GM21447 (cell line): ENCODE results near the gene RNF111.
"Not testable (repeated sequence)": the region's sequence is repeated elsewhere in the genome, so short reads cannot be mapped to it uniquely, and the experiment has no call there.

ENCODE experiments used
- ATAC-seq: cut with Tn5 transposase; IDR thresholded peaks from one replicate; pipeline ENCODE4 v1.9.1; 2021; ENCODE audit not compliant: unreplicated experiment

RNF111 gene

DNA sequence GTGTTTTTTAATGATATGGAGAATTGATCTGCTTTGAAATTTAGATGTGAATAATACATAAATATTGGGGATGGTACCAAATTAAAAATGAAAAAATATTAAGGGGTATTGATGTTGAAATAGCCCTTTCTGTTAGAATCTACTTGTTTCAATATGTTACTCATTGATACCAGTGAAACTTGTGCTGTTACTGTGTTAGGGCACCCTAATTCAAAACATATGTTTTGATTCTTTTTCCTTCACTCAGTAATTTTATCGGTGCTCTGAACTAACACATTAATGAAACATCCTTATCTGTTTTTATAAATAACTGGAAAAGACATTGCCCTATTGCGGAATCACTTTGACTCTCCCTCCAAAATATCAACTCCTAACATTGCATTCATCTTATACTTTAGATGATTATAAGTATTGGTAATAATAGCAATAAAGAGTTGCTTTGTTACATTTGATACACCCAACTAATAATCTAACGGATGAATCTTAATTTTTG lies 65.5 kb downstream of the RNF111 start:
- ATAC-seq: no peak

DNA sequence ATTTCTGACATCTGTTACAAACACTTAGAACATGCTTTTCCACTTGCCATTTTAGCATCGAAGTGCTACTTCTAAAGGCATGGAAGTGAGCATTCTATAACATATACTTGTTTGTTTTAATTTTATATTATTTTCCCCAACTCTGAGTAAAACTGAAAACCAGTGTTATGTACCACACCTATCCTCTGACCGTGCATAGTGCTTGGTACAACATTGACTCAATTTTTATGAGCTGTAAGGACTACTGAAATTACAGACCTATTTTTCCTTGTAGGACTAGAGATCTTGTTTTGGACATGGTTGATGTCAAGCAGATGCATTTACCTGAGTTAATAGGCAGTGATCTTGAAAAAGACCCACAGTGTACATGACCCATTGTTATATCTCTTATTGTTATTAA lies 66.0 kb downstream of the RNF111 start:
- no peak for ATAC-seq

DNA sequence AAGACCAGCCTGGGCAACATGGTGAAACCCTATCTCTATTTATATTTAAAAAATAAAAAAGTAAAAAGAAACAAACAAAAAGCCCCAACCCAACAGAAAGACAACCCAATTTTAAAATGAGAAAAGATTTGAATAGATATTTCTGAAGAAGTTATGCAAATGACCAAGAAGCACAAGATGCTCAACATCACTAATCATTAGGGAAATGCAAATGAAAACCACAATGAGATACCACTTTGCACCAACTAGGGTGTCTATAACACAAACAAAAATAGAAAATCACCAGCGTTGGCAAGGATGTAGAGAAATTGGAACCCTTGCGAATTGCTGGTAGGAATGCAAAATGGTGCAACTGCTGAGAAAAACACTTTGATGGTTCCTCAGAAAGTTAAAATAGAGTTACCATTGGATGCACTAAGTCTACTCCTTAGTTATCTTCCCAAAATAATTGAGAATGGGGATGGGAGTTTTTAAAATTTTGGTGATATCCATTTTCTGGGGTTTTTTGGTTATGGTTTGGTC lies 71.7 kb downstream of the RNF111 start:
- no peak for ATAC-seq

DNA sequence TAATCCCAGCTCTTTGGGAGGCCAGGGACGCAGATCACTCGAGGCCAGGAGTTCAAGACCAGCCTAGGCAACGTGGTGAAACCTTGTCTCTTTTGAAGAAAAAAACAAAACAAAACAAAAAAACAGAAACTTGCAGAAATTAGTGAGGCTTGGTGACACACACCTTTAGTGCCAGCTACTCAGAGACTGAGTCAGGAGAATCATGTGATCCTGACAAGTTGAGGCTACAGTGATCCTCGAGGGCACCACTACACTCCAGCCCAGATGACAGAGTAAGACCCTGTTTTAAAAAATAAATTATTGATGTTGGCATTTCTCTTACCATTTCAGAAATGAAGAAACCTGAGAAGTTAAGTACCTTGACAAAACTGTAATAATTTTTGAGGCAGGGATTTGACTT lies 72.9 kb downstream of the RNF111 start:
- ATAC-seq: no peak

DNA sequence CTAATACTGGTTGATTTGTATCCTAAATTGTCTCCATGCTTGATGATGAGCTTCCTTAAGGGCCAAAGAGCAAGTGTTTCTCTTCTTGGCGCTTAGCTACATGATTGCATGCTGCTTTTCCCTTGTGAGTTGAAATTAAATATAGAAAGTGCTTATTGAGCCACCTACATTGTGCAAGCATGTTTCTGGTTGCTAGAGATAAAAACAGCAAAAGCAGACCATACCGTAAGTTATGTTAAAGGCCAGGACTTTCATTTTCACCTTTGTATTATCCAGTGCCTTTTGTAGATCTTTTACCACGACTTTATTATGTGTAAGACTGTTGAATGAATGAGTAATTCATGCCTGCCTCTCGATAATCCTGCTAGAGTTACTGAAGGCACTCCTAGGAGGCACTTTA lies 75.6 kb downstream of the RNF111 start:
- ATAC-seq: no peak

DNA sequence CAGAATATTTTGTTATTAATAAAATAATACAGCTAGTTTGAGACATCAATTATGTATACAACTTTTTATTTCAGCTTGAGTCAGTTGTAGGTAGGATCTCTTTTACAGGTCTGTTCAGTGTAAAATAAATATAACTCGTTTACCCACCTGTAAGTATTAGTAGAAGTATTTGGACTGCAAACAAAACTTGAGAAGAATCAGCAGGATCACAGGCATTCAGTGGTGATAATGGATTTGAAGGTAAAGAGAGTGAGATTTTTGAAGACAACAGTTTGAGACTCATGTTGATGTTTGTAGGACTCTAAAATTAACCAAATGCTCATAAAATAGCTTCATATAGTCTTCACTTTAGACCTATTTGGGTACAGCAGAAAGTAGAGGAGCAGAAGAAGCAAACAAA lies 82.0 kb downstream of the RNF111 start:
- no peak for ATAC-seq

DNA sequence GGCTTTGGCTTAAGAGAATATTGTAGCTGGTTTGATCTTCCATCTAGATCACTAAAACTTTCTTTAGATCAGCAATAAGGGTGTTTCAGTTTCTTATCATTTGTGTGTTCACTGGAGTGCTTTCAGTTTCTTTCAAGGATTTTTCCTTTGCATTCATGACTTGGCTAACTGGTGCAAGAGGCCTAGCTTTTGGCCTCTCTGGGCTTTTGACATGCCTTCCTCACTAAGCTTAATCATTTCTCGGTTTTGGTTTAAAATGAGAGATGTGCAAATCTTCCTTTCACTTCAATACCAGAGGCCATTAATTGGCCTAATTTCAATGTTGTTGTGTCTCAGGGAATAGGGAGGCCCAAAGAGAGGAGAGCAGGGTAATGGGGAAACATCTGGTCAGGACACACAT lies 87.1 kb downstream of the RNF111 start:
- ATAC-seq: no peak

DNA sequence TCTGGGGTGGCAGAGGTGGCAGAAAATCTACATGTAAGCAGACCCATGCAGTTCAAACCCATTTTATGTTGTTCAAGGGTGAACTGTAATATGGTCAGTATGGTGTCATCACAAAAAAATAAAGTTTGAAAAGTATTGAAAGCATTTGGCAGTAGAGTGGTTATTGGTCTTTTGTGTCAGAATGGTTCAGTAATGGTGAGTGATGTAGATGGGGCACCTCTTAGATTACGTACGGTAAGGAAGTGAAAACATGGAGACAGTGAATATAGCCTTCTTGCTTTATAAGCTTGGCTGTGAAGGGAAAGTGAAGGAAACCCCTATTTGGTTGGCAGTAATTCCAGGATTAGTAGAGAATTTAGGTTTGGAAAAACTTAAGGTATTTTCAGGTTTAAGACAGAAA lies 100.3 kb downstream of the RNF111 start:
- no peak for ATAC-seq

DNA sequence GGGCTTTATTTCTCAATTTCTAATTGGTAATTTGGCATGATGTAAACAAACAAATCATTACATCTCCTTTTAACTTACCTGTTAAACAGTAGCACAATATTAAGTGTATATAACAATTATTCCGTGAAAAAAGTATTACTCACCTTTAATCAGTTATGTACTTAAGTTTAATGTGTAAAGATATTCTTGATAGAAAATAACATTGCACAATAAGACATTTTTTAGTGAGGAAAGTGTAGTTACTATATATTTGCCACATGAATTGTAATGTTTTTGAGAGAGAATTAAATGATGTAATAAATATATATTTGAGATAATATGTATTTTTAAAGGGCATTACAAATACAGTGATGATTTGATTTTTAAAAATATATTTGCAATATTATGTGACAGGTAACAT lies 106.6 kb downstream of the RNF111 start:
- ATAC-seq: no peak

DNA sequence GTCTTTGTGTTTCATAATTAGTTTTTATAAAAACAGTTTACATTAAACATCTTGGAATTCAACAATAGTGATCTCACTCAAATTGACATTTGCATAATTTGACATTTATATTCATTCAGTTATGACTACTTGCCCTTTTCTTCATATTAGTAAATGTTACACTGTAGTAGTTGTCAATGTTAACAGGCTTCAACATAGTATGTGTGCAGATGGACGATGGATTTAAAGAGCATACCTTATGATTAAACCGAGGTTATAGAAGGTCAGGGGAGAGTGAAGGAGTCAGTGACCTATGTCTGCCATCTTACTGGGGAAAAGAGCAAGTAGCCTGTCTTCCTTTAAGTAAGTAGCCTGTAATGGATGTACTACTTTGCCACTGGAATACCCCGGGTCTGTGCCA lies 109.0 kb downstream of the RNF111 start:
- ATAC-seq: no peak

DNA sequence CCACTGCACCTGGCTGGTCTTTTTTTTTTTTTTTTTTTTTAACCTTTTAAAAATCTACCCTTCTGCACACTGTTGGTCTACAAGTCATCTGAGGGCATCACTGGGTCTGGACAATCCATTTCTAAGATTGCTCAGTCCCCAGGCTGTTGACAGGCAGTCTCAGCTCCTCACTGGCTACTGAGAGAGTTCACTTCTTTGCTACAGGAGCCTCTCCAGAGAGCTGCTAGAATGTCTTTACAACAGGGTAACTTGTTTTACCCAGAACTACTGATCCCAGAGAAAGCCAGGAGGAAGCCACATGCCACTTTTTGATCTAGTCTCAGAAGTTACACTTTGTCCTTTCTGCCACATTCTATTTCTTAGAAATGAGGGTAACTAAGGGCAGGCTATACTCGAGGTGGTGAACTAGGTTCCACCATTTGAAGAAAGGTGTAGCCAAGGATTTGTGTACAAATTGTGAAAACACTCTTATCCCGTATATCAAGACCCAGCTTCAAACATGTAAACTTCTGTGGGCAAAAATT lies 111.8 kb downstream of the RNF111 start:
- ATAC-seq: no peak

DNA sequence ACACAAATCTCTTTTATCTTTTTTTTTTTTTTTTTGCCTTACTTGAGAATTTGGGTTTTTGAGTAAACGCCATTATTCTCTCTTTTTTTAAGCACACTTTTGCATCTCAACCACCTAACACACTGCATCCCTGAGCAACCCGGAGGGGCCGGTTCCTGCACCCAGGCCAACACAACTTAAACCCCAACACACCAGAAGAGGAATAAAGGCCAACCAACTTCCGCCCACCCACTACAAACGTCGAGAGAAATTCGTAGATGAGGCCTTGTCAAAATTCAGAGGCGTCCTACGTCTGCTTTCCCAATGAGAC lies 117.1 kb downstream of the RNF111 start:
- ATAC-seq: no peak

DNA sequence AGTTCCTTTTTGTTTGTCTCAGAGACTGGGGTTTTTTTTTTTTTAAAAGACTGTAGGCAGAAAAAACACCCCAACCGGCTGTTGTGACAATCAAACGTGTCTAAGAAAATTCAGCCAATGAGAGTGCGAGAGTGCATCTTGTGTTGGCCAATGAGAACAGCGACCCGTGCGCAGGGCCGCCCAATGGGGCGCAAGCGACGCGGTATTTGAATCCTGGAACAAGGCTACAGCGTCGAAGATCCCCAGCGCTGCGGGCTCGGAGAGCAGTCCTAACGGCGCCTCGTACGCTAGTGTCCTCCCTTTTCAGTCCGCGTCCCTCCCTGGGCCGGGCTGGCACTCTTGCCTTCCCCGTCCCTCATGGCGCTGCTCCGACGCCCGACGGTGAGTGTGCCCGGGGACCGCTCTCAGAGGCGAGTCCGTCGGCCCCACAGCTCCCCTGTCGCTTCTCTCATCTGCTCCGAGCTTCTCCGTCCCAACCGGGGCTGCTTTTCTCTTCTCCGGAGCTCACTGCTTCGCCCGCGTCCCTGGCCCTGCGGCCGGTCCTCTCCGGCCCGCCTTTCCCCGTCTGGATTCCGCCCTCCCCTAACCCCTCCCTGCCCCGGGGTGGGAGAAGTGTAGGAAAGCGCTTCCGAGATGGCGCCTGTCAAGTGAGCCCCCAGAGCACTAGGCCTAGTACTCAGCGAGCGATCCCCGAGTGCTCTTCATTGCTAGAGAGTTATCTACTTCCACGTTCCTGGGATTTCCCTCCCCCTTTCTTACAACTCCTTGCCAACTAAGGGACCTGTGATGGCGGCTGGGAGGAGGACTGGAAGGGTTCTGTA lies 117.7 kb downstream of the RNF111 start, which contains the start of gene CCNB2:
Gene CCNB2, plus strand, starts transcription at position 235 of the 821 bp plus-strand sequence. Its CDS starts 123 bp downstream, at position 358.
- ATAC-seq: peak; percentile 96

DNA sequence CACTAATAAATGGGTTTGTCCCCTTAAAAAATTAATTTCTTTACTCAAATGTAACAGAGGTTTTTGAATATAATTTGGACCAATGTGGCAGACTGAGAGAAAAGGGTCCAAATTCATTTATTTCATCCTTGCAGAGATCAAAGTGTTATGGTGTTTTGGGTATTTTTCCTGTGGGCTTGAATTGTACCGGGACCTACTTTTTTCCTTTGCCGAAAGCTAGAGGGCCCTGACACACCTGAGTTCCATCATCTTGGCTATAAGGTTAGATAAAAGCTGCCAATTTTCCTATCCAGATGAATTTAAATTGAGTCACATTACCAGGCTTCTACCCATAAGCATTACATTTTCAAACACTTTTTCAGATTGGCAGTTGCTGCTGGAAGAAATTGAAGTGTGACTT lies 118.4 kb downstream of the RNF111 start:
- no peak for ATAC-seq

DNA sequence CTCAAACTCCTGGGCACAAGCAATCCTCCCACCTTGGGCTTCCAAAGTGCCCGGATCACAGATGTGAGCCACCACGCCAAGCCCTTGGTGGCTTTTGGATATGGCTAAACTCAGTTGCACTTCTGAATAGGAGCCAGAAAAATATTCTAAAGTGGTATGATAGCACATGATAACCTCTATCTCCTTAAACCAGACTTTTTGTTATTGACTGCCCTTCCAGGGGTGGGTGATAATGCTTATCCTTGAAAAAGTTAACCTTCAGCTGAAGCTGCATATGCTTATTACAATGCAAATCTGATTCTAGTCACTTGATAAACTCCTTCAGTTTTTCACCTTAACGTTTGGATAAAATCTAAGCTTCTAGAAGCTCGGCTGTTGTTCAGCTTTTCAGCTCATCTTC lies 123.8 kb downstream of the RNF111 start:
- no peak for ATAC-seq

DNA sequence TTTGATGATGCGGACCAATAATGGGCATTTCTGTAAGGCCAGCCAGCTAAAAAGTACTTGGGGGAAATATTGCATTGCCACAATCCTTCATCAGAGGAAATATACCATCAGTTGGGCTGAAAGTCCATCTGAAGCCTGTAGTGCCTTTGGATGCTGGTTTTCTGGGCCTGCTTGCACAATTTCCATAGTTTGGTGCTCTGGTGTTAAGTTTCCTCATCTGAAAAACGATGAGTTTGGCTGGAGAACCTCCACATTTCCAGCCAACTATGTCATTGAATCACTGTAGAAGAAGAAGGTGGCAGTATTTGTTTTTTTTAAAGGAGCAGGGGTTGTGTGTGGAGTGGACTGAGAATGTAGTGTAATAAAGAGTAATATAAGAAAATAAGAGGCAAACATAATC lies 127.6 kb downstream of the RNF111 start:
- ATAC-seq: no peak

DNA sequence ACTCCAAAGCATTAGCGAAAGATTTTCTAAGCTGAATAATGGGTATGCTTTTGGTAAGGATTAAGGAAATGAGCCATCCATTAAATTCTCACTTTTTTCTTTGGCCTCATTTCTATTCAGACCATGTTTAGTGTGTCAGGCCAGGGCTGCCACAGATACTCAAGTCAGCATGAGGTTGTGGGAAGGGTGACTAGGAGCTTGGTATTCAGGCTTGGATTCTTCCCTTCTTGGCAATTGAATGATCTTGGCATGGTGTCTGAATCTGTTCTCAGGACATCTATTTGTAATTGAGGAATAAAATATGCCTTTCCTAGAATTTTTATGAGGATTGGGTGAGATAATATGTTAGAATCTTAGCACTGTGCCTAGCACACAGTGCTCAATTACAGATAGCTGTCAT lies 128.7 kb downstream of the RNF111 start:
- no peak for ATAC-seq

DNA sequence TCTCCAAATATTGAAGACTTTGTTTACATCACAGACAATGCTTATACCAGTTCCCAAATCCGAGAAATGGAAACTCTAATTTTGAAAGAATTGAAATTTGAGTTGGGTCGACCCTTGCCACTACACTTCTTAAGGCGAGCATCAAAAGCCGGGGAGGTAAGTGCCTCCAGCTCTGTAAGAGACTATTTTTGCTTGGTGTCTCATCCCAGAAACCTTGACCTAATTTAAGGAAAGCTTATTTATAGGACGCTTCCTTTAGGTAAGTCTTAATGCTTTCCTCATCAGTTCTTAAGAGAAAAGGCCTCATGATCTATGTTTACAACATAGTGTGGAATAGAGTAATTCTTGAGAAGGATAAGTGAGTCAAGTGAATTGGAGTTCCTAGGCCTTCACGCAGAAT lies 129.3 kb downstream of the RNF111 start:
- no peak for ATAC-seq

DNA sequence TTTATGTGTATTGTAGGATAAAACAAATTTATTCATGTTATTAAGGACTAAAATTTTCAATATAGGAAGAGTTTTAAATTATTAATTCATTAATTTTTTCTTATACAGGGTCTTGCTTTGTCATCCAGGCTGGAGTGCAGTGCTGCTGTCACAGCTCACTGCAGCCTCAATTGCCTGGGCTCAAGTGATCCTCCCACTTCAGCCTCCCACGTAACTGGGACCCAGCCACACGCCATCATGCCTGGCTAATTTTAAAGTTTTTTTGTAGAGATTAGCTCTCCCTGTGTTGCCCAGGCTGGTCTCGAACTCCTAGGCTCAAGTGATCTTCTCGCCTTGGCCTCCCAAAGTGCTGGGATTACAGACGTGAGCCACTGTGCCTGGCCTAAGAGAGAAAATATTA lies 132.2 kb downstream of the RNF111 start:
- ATAC-seq: no peak

DNA sequence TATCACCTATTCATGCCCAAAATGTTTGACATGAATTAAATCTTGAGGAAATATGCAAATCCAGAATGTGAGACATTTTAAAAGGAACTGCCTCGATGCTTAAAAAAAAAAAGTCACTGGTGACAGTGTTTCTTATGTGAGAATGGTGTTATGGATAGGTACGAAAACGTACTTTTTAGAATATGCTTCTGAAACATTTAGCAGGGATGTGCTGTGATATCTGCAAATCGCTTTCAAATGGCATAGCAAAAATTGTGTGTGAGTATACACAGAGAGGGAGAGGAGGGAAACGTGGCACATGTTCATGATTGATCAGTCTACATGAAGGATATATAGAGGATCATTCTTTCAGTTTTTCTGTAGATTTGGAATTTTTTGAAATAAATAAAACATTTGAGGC lies 133.5 kb downstream of the RNF111 start:
- ATAC-seq: no peak

DNA sequence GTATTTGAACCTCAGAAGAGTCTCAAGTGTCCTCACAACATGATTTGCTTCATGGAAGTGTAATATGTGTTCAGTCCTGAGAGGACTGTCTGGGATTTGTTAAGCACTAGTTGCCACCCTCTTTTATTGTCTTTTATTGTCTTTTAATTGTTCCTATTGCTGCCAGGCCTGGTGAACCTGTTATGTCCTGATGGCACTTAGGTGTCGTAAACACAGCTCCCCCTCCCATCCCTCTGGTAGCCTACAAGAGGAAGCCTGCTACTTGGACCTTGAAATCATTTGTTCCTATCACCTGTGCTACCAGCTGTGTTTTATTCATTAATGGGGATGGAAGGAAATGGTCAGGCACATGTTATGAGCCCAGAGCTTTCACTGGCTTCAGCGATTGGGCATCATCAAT lies 136.8 kb downstream of the RNF111 start:
- no peak for ATAC-seq

DNA sequence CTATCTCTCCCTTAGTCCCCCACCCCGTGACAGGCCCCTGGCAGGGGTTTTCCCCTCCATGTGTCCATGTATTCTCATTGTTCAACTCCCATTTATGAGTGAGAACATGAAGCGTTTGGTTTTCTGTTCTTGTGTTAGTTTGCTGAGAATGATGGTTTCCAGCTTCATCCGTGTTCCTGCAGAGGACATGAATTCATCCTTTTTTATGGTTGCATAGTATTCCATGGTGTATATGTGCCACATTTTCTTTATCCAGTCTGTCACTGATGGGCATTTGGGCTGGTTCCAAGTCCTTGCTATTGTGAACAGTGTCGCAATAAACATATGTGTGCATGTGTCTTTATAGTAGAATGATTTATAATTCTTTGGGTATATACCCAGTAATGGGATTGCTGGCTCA lies 138.2 kb downstream of the RNF111 start:
- ATAC-seq: not testable (repeated sequence)

DNA sequence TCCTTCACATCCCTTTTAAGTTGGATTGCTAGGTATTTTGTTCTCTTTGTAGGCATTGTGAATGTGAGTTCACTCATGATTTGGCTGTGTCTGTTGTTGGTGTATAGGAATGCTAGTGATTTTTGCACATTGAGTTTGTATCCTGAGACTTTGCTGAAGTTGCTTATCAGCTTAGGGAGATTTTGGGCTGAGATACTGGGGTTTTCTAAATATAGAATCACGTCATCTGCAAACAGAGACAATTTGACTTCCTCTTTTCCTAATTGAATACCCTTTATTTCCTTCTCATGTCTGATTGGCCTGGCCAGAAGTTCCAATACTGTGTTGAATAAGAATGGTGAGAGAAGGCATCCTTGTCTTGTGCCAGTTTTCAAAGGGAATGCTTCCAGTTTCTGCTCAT lies 139.8 kb downstream of the RNF111 start:
- ATAC-seq: not testable (repeated sequence)
